SK-N-SH (cell line): Measurements from ENCODE around the gene NPR1. TPM values are rescaled to one million over a fixed set of nuclear protein-coding genes. Genes with fewer than 3 reads are reported as not detected.
"Not testable (repeated sequence)": the region's sequence is repeated elsewhere in the genome, so short reads cannot be mapped to it uniquely, and the experiment has no call there.

ENCODE experiments used
- CTCF ChIA-PET: fragments of 300-600, 350-600 bp; formaldehyde crosslinking; extraction: SDS; loops from one replicate; lab custom pipeline; 2021; lab: Yijun Ruan, JAX
- POLR2A ChIA-PET: fragments of 350-600 bp; sonication (Branson Sonifier 250); formaldehyde crosslinking; extraction: SDS; loops from one replicate; lab custom pipeline; 2020; ENCODE audit warnings: antibody characterized with exemption, inconsistent platforms; lab: Yijun Ruan, JAX
- DNase-seq: peaks from one replicate; pipeline ENCODE4 v3.0.0; 2012
- H2AFZ ChIP-seq: fragments of 200-600 bp; sonication (generic); 2 replicates; pipeline ENCODE4 v1.8.1; 2016; ENCODE audit warnings: antibody characterized with exemption, mild to moderate bottlenecking, low read depth
- H3F3A ChIP-seq: fragments of 200-600 bp; sonication (generic); replicated peaks from 2 replicates; pipeline ENCODE3; 2016; ENCODE audit warnings: antibody characterized with exemption, mild to moderate bottlenecking; ENCODE audit not compliant: insufficient read depth
- H3K27ac ChIP-seq, 2 experiments: fragments of 200-500 bp in 1 of 2; fragments of 200-600 bp in 1 of 2; sonication (Bioruptor generic) in 1 of 2; sonication (generic), shearing (Covaris generic) in 1 of 2; 2 replicates each; pipeline versions ENCODE4 v1.5.1 to v1.6.1; 2014 to 2016; ENCODE audit warnings: low read depth in 2 of 2, inconsistent platforms in 1 of 2, low read length in 1 of 2, mild to moderate bottlenecking in 1 of 2, mixed read lengths in 1 of 2
- H3K27me3 ChIP-seq: fragments of 200-600 bp; sonication (generic), shearing (Covaris generic); 2 replicates; pipeline ENCODE4 v1.6.1; 2016; ENCODE audit warnings: mixed run types; ENCODE audit not compliant: insufficient read depth
- H3K36me3 ChIP-seq, 2 experiments: fragments of 200-500 bp in 1 of 2; fragments of 200-600 bp in 1 of 2; sonication (Bioruptor generic) in 1 of 2; sonication (generic) in 1 of 2; replicated peaks in 1 of 2; 2 replicates each; pipeline versions ENCODE3 to v1.5.1; 2014 to 2016; ENCODE audit warnings: low read length in 1 of 2, mild to moderate bottlenecking in 1 of 2; ENCODE audit not compliant: insufficient read depth in 2 of 2, control insufficient read depth in 1 of 2
- H3K4me1 ChIP-seq, 2 experiments: fragments of 200-500 bp in 1 of 2; fragments of 200-600 bp in 1 of 2; sonication (Bioruptor generic) in 1 of 2; sonication (generic), shearing (Covaris generic) in 1 of 2; 2 replicates each; pipeline versions ENCODE4 v1.5.1 to v1.6.1; 2014 to 2016; ENCODE audit warnings: low read depth in 1 of 2, low read length in 1 of 2, mixed run types in 1 of 2; ENCODE audit not compliant: insufficient read depth in 2 of 2, control insufficient read depth in 1 of 2
- H3K4me2 ChIP-seq: fragments of 200-600 bp; sonication (generic), shearing (Covaris generic); 2 replicates; pipeline ENCODE4 v1.6.1; 2017; ENCODE audit warnings: mixed run types
- H3K4me3 ChIP-seq, 2 experiments: fragments of 200-500 bp in 1 of 2; fragments of 200-600 bp in 1 of 2; sonication (Bioruptor generic) in 1 of 2; sonication (generic), shearing (Covaris generic) in 1 of 2; 2 replicates each; pipeline versions ENCODE4 v1.5.1 to v1.8.1; 2014 to 2016; ENCODE audit warnings: low read depth in 2 of 2, inconsistent platforms in 1 of 2, low read length in 1 of 2, mild to moderate bottlenecking in 1 of 2, mixed read lengths in 1 of 2, moderate library complexity in 1 of 2
- H3K79me2 ChIP-seq: fragments of 200-600 bp; sonication (generic); 2 replicates; pipeline ENCODE4 v1.8.1; 2017; ENCODE audit warnings: mild to moderate bottlenecking; ENCODE audit not compliant: insufficient read depth
- H3K9ac ChIP-seq: fragments of 200-600 bp; sonication (generic); 2 replicates; pipeline ENCODE4 v1.6.1; 2017; ENCODE audit warnings: mixed run types
- H3K9me2 ChIP-seq: fragments of 200-600 bp; sonication (generic); 2 replicates; pipeline ENCODE4 v1.6.1; 2017; ENCODE audit warnings: mixed run types
- H3K9me3 ChIP-seq: fragments of 200-600 bp; sonication (generic); 2 replicates; pipeline ENCODE4 v1.6.1; 2017; ENCODE audit warnings: mixed run types, mild to moderate bottlenecking, moderate library complexity
- H4K20me1 ChIP-seq: fragments of 200-600 bp; sonication (generic); 2 replicates; pipeline ENCODE4 v1.6.1; 2017; ENCODE audit warnings: mild to moderate bottlenecking, mixed run types; ENCODE audit not compliant: insufficient read depth
- CTCF ChIP-seq: fragments of 200-600 bp; sonication (generic); IDR thresholded peaks from 2 replicates; pipeline ENCODE4 v1.6.1; 2017; ENCODE audit warnings: antibody characterized with exemption, mild to moderate bottlenecking, moderate library complexity
- FOXJ3 ChIP-seq: sonication (generic); formaldehyde crosslinking; IDR thresholded peaks from 2 replicates; pipeline ENCODE4 v1.5.1; 2020; ENCODE audit warnings: mild to moderate bottlenecking, missing genetic modification reagents
- GABPA ChIP-seq: IDR thresholded peaks from 2 replicates; pipeline ENCODE4 v1.4.0; 2012; ENCODE audit warnings: low read depth, mild to moderate bottlenecking
- IRF3 ChIP-seq: fragments of 150-350 bp; IDR thresholded peaks from 2 replicates; pipeline ENCODE4 v1.6.1; 2016; ENCODE audit warnings: mild to moderate bottlenecking, low read depth, low read length
- JUND ChIP-seq: IDR thresholded peaks from 2 replicates; pipeline ENCODE4 v1.4.0; 2012
- MEF2A ChIP-seq: IDR thresholded peaks from 2 replicates; pipeline ENCODE4 v1.4.0; 2012; ENCODE audit warnings: low read depth, borderline replicate concordance
- RFX5 ChIP-seq: IDR thresholded peaks from 2 replicates; pipeline ENCODE4 v1.6.1; 2012; ENCODE audit warnings: mild to moderate bottlenecking, improper control_type of control experiment, low read length
- RXRA ChIP-seq: IDR thresholded peaks from 2 replicates; pipeline ENCODE4 v1.4.0; 2012; ENCODE audit warnings: low read depth, mild to moderate bottlenecking, borderline replicate concordance
- SMC3 ChIP-seq: IDR thresholded peaks from 2 replicates; pipeline ENCODE4 v1.6.1; 2012; ENCODE audit warnings: low read depth, low read length, improper control_type of control experiment
- YY1 ChIP-seq: IDR thresholded peaks from 2 replicates; pipeline ENCODE4 v1.4.0; 2012; ENCODE audit warnings: low read depth, mild to moderate bottlenecking
- ZBTB33 ChIP-seq: IDR thresholded peaks from 2 replicates; pipeline ENCODE4 v1.4.0; 2012; ENCODE audit warnings: low read depth, borderline replicate concordance
- WGBS: methylation state at CpG from one replicate; pipeline ENCODE4 v1.1.6; 2017; ENCODE audit warnings: low lambda C conversion rate; 5-methylcytosine and 5-hydroxymethylcytosine counted together
- polyA plus RNA-seq, 3 experiments: library from polyadenylated mRNA; depleted of rRNA; stranded (reverse); fragments of >200 nt; gene quantifications; 2 replicates each; pipeline ENCODE4 v1.2.3, GENCODE V29; 2012

The NPR1 gene
- polyA plus RNA-seq, 1 of the 3 experiments (the other 2 are of a cell fraction): 0.12 TPM

GRCh38 chr1:153670859-153671627 lies 7.4 kb upstream of the NPR1 start, which contains the start of gene ILF2 (continued):
- TF ChIP-seq RXRA (no peak), YY1 (peak; percentile 83; the same call in 1 of the 2 replicates), GABPA (peak; percentile 25; the same call in 1 of the 2 replicates), RFX5 (peak; percentile 89), SMC3 (no peak), ZBTB33 (no peak), FOXJ3 (CRISPR knock-in tag) (no peak), JUND (no peak), MEF2A (no peak), IRF3 (peak; percentile 72; the same call in 1 of the 2 replicates)
- TF ChIP-seq, all 33 proteins: peak for 18

- not testable (repeated sequence) for H3K27me3 ChIP-seq, H4K20me1 ChIP-seq, H3K4me1 ChIP-seq, H3K9me2 ChIP-seq, H3K9me3 ChIP-seq
- 3% methylated on average over 28 of the region's 28 CpGs for WGBS
- Histone ChIP-seq H3K4me2 (peak overlapping the region; percentile 72), H3K27ac (peak overlapping the region; percentile 64 to 89), H3K36me3 (peaks cover 17 to 28% of the 10 kb centered on the region in 2 experiments), H2AFZ (peak overlapping the region; percentile 99), H3K4me3 (peak overlapping the region; percentile 49 to 72), H3K79me2 (peaks cover 40% of the 10 kb centered on the region), H3F3A (peaks cover 27% of the 10 kb centered on the region), H3K9ac (peak overlapping the region; percentile 78)
- POLR2A ChIA-PET: interaction anchor here (0.6 to 1.9 kb wide), 5 partner anchors 51 to 318 kb away, joined by 3 to 6 read pairs (median 3); partner anchors contain the start of genes INTS3 and RPS27
- DNase-seq: peak; percentile 16
- CTCF ChIA-PET: interaction anchor here (0.8 to 2.3 kb wide), 13 partner anchors 9 to 315 kb away, joined by 3 to 8 read pairs (median 4); partner anchors contain the start of genes RAB13 and SLC27A3
- peak; percentile 66 for TF ChIP-seq YY1
- peak; percentile 39 for TF ChIP-seq CTCF
- TF ChIP-seq, all 33 proteins: peak for 2; not testable (repeated sequence) for 31
Measured at GRCh38 chr1:153671628-153672353, 6.7 kb upstream of the NPR1 start.
